Measurements from ENCODE around the gene ACOT9. TPM values are rescaled to one million over a fixed set of nuclear protein-coding genes. Genes with fewer than 3 reads are reported as not detected.

Gene ACOT9
- total RNA-seq, 1 donor from 2014 or later, result 59.6 TPM

DNA sequence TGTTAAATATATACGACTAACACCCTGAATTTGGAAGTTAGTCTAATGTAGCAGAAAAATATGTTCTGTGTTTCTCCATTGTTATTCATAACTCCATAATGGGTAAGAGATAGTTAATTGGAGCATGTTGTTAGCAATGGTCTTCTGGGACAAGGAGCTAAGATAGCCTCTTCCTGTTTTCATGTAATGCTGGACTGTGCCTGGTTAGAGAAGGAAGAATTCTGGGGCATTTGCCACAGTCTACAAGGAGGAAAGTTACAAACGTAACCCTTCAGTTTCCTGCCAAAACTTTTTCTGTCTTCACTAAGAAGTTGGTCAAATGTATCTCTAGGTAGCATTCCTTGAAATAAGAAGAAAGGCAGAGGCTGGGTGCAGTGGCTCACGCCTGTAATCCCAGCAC lies 70.0 kb downstream of the ACOT9 start:
- Histone ChIP-seq H3K4me1 (ENCODE audit: insufficient read depth, low read length) (peaks cover 3% of the 10 kb centered on the region), H3K36me3 (ENCODE audit: insufficient read depth, low read length) (peaks cover 12% of the 10 kb centered on the region), H2AFZ (ENCODE audit: low read depth, low read length) (no peak overlapping the region), H3K79me2 (ENCODE audit: insufficient read depth, low read length) (peaks cover 19% of the 10 kb centered on the region), H3K9me3 (ENCODE audit: insufficient read depth, low read depth, low read length) (no peaks in the 10 kb centered on the region), H3K4me3 (ENCODE audit: insufficient read depth, low read depth, low read length) (no peak overlapping the region), H3K4me2 (ENCODE audit: low read length) (no peak overlapping the region), H3K9ac (ENCODE audit: low read length) (no peak overlapping the region), H4K20me1 (ENCODE audit: insufficient read depth, low read length) (no peaks in the 10 kb centered on the region), H3K27ac (ENCODE audit: low read depth, low read length) (no peak overlapping the region), H3K27me3 (ENCODE audit: insufficient read depth, low read length) (no peaks in the 10 kb centered on the region)
- FAIRE-seq, result no peak
- Mint-ChIP-seq H3K36me3 (ENCODE audit: low read depth, unreplicated experiment) (no peaks in the 10 kb centered on the region), H3K27me3 (ENCODE audit: low read depth, unreplicated experiment) (no peaks in the 10 kb centered on the region), H3K9me3 (ENCODE audit: unreplicated experiment) (no peaks in the 10 kb centered on the region), H3K4me3 (ENCODE audit: unreplicated experiment) (no peak overlapping the region), H3K27ac (ENCODE audit: unreplicated experiment) (no peak overlapping the region), H3K4me1 (ENCODE audit: low read depth, unreplicated experiment) (peaks cover 7% of the 10 kb centered on the region)
- DNase-seq (ENCODE audit: low read depth), result no peak
- no peak for TF ChIP-seq EZH2 (IDR thresholded peaks at IDR 0.05; ENCODE audit: insufficient read depth, low read length)
- TF ChIP-seq, protein P1, sequence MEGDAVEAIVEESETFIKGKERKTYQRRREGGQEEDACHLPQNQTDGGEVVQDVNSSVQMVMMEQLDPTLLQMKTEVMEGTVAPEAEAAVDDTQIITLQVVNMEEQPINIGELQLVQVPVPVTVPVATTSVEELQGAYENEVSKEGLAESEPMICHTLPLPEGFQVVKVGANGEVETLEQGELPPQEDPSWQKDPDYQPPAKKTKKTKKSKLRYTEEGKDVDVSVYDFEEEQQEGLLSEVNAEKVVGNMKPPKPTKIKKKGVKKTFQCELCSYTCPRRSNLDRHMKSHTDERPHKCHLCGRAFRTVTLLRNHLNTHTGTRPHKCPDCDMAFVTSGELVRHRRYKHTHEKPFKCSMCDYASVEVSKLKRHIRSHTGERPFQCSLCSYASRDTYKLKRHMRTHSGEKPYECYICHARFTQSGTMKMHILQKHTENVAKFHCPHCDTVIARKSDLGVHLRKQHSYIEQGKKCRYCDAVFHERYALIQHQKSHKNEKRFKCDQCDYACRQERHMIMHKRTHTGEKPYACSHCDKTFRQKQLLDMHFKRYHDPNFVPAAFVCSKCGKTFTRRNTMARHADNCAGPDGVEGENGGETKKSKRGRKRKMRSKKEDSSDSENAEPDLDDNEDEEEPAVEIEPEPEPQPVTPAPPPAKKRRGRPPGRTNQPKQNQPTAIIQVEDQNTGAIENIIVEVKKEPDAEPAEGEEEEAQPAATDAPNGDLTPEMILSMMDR (IDR thresholded peaks at IDR 0.05; ENCODE audit: insufficient read depth, low read depth, low read length), result no peak

DNA sequence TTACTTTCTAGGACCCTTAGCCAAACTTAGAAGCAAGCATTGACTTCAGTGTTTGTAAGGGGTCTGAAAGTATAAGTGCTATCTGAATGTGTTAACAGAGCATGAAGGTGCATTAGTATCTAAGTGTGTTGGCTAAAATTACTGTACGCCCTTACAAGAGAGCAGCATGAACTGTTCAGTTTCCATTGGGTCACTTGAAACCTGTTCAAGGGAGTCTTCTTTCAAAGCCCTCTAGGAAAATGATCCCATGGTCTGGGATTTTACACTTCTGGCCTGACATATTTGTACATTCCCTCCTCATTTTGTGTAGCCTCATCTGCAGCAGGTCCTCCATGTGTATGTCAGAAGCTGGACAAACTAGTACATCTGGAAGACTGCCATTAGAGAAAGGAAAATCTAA lies 72.5 kb downstream of the ACOT9 start:
- Histone ChIP-seq H3K27ac (ENCODE audit: low read depth, low read length) (no peak overlapping the region), H3K4me2 (ENCODE audit: low read length) (no peak overlapping the region), H3K36me3 (ENCODE audit: insufficient read depth, low read length) (peaks cover 4% of the 10 kb centered on the region), H3K9me3 (ENCODE audit: insufficient read depth, low read depth, low read length) (no peaks in the 10 kb centered on the region), H3K9ac (ENCODE audit: low read length) (no peak overlapping the region), H3K4me3 (ENCODE audit: insufficient read depth, low read depth, low read length) (no peak overlapping the region), H2AFZ (ENCODE audit: low read depth, low read length) (no peak overlapping the region), H3K4me1 (ENCODE audit: insufficient read depth, low read length) (peaks cover 6% of the 10 kb centered on the region), H4K20me1 (ENCODE audit: insufficient read depth, low read length) (no peaks in the 10 kb centered on the region), H3K79me2 (ENCODE audit: insufficient read depth, low read length) (peaks cover 26% of the 10 kb centered on the region), H3K27me3 (ENCODE audit: insufficient read depth, low read length) (no peaks in the 10 kb centered on the region)
- Mint-ChIP-seq H3K9me3 (ENCODE audit: unreplicated experiment) (no peaks in the 10 kb centered on the region), H3K27me3 (ENCODE audit: low read depth, unreplicated experiment) (no peaks in the 10 kb centered on the region), H3K4me3 (ENCODE audit: unreplicated experiment) (no peak overlapping the region), H3K4me1 (ENCODE audit: low read depth, unreplicated experiment) (peaks cover 10% of the 10 kb centered on the region), H3K27ac (ENCODE audit: unreplicated experiment) (no peak overlapping the region), H3K36me3 (ENCODE audit: low read depth, unreplicated experiment) (no peaks in the 10 kb centered on the region)
- FAIRE-seq, result peak; percentile 29
- no peak for DNase-seq (ENCODE audit: low read depth)
- TF ChIP-seq EZH2 (IDR thresholded peaks at IDR 0.05; ENCODE audit: insufficient read depth, low read length), result no peak
- TF ChIP-seq, protein P1 (IDR thresholded peaks at IDR 0.05; ENCODE audit: insufficient read depth, low read depth, low read length), result no peak

DNA sequence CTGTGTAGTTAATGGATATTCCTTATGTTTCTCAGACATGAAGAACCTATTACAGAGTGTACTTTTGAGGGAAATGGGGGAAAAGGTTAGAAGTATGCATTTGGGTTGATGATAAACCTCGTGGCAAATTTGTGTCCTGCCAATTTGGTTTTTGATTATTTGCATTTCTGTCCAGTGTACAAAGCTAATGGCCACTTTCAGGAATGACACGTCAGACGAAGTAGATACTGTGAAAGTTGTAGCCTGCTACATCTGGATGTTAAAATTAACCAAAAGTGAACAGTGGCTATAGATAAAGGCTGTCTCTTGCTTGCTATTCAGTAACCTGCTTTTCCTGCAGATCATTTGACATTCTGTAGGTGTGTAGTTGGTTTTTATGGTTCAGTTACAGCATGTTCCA lies 74.7 kb downstream of the ACOT9 start:
- Histone ChIP-seq H2AFZ (ENCODE audit: low read depth, low read length) (peak overlapping the region; percentile 37), H3K4me1 (ENCODE audit: insufficient read depth, low read length) (peaks cover 6% of the 10 kb centered on the region), H3K9me3 (ENCODE audit: insufficient read depth, low read depth, low read length) (no peaks in the 10 kb centered on the region), H3K27ac (ENCODE audit: low read depth, low read length) (peak overlapping the region; percentile 75), H3K4me2 (ENCODE audit: low read length) (peak overlapping the region; percentile 92), H3K4me3 (ENCODE audit: insufficient read depth, low read depth, low read length) (peak overlapping the region; percentile 83), H4K20me1 (ENCODE audit: insufficient read depth, low read length) (no peaks in the 10 kb centered on the region), H3K36me3 (ENCODE audit: insufficient read depth, low read length) (no peaks in the 10 kb centered on the region), H3K79me2 (ENCODE audit: insufficient read depth, low read length) (peaks cover 26% of the 10 kb centered on the region), H3K27me3 (ENCODE audit: insufficient read depth, low read length) (no peaks in the 10 kb centered on the region), H3K9ac (ENCODE audit: low read length) (peak overlapping the region; percentile 95)
- H3K9me3 Mint-ChIP-seq (ENCODE audit: unreplicated experiment), result no peaks in the 10 kb centered on the region
- H3K27ac Mint-ChIP-seq (ENCODE audit: unreplicated experiment), result peak overlapping the region; percentile 62
- peaks cover 10% of the 10 kb centered on the region for H3K4me1 Mint-ChIP-seq (ENCODE audit: low read depth, unreplicated experiment)
- DNase-seq (ENCODE audit: low read depth), result no peak
- H3K4me3 Mint-ChIP-seq (ENCODE audit: unreplicated experiment), result peak overlapping the region; percentile 90
- peak; percentile 72 for FAIRE-seq
- no peaks in the 10 kb centered on the region for H3K27me3 Mint-ChIP-seq (ENCODE audit: low read depth, unreplicated experiment)
- no peak for TF ChIP-seq EZH2 (IDR thresholded peaks at IDR 0.05; ENCODE audit: insufficient read depth, low read length)
- TF ChIP-seq, protein P1 (IDR thresholded peaks at IDR 0.05; ENCODE audit: insufficient read depth, low read depth, low read length), result no peak
- no peaks in the 10 kb centered on the region for H3K36me3 Mint-ChIP-seq (ENCODE audit: low read depth, unreplicated experiment)

Measured in astrocyte (in vitro differentiated cells and primary cell).